HG02571 (cell line): ENCODE measurements around the gene COG4.
"Not testable (repeated sequence)": the region's sequence is repeated elsewhere in the genome, so short reads cannot be mapped to it uniquely, and the experiment has no call there.

Source experiments
- ATAC-seq: cut with Tn5 transposase; IDR thresholded peaks from one replicate; pipeline ENCODE4 v1.9.1; 2021; ENCODE audit warnings: mild to moderate bottlenecking, moderate library complexity; ENCODE audit not compliant: unreplicated experiment

COG4 gene

DNA sequence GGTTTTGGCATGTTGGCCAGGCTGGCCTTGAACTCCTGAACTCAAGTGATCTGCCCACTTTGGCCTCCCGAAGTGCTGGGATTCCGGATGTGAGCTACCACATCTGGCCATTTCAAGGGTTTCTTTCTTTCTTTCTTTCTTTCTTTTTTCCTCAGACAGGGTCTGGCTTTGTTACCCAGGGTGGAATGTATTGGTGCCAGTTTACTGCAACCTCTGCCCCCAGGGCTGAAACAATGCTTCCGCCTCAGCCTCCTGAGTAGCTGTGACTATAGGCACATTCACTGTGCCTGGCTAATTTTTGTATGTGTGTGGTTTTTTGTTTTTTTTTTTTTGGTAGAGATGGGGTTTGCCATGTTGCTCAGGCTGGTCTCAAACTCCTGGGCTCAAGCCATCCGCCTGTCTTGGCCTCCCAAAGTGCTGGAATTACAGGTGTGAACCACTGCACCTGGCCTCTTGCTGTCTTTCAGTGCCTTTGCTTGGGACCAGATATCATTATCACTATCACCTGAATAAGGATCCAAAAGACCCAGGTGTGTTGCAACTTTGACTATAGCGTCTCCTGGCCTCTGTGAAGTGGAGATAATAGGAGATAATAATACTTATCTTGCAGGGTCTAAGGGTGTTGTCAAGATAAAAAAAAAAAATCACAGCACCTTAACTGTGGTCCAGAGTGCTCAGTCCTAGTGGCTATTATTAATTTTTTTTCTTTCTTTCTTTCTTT lies 65.7 kb downstream of the COG4 start:
- ATAC-seq, result no peak

DNA sequence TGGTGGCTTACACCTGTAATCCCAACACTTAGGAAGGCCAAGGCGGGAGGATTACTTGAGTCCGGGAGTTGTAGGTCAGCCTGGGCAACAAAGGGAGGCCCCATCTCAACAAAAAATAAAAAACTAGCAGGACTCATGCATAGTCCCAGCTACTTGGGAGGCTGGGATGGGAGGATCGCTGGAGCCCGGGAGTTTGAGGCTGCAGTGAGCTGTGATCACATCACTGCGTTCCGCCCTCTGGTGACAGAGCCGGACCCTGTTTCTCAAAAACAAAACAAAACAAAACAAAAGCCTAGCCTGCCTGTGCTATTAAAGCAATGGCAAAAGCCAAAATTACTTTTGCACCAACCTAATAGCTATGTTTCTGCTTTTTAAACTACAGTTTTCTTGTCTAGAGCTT lies 67.4 kb downstream of the COG4 start:
- ATAC-seq, result no peak

DNA sequence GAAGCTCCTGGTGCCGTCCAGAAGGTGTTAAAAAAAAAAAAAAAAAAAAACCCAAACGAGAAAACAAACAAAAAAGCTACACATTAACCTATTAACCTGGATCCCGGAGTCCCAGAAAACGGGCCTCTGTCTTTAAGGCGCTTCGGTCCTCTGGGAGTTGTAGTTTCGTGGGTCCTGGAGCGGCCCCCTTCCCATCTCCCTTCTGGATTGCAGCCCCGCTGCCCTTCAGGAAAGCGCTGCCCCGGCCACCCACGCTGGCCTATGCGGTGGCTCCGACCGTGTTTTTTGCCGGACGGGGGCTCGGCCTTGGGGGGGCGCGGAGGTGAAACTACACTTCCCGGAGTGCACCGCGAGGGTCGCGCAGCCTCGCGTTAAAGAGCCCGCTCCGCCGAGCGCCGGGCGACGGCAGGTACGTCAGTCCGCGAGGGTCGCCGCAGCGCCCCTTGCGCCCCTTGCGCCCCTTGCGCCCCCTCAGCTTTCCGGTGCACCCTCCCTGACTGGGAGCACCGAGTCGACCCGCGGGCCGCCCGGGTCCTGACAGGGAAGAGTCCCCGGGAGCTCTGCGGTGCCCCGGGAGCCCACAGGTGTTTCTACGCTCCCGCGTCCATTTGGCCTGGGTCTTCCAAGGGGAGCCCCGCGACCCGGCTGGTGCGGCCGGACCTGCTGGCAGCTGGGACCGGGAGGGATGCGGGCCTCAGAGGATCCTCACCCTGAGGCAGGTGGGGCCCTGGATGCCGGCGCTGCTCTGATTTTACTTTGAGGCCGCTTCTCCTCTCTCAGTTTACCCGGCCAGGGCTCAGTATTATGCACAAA lies 68.9 kb downstream of the COG4 start, which contains the start of gene FCSK:
TSS of gene FCSK (plus strand) at position 374 of the 813 bp plus-strand sequence. CDS start 8,596 bp downstream, outside the sequence.
- peak; percentile 65 for ATAC-seq

DNA sequence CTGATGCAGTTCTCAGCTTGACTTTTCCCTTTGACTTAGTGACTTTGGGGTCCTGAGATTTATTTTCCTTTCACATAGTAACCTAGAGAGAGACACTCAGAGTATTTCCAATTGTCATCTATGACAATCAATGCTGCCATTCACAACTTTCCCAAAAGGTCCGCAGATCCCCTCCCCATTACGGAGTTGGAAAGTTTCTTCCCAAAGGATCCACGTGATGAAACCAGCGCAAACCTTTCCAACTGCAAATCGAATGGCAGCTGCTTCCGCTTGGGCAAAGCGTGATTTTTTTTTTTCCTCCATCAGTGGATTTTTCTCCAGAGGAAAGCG lies 69.5 kb downstream of the COG4 start:
- ATAC-seq, result no peak

DNA sequence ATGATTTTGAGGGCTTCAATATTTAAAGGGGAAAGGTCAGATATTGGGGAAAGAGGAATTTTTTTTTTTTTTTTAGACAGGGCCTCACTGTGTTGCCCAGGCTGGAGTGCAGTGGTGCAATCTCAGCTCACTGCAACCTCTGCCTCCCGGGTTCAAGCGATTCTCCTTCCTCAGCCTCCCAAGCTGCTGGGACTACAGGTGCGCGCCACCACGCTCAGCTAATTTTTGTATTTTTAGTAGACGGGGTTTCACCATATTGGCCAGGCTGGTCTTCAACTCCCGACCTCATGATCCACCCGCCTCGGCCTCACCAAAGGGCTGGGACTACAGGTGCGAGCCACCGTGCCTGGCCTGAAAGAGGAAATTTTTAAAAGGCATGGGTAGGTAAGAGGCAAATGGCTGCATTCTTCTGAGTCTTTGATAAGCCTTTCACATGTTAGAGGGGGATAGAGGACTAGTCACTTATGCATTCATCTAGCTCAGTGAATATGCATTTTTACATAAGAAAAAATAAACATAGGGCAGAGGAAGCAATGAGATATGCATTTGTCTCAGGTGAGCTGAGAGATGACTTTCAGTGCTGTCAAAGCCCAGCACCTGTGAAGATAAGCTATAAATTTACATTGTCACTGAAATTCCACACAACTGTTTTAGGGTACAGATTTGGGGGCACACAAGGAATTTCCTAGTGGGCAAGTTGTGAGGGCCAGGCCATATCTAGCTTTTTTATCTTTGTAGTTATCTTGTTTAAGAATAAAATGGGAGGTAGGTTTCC lies 70.0 kb downstream of the COG4 start:
- no peak for ATAC-seq

DNA sequence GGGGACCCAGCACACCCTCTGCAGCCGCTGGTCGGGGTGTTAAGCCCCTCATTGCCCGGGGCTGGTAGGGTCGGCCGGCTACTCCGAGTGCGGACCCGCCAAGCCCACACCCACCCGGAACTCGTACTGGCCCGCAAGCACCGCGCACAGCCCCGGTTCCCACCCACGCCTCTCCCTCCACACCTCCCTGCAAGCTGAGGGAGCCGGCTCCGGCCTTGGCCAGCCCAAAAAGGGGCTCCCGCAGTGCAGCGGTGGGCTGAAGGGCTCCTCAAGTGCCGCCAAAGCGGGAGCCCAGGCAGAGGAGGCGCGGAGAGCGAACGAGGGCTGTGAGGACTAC lies 72.4 kb downstream of the COG4 start:
- ATAC-seq, result not testable (repeated sequence)

DNA sequence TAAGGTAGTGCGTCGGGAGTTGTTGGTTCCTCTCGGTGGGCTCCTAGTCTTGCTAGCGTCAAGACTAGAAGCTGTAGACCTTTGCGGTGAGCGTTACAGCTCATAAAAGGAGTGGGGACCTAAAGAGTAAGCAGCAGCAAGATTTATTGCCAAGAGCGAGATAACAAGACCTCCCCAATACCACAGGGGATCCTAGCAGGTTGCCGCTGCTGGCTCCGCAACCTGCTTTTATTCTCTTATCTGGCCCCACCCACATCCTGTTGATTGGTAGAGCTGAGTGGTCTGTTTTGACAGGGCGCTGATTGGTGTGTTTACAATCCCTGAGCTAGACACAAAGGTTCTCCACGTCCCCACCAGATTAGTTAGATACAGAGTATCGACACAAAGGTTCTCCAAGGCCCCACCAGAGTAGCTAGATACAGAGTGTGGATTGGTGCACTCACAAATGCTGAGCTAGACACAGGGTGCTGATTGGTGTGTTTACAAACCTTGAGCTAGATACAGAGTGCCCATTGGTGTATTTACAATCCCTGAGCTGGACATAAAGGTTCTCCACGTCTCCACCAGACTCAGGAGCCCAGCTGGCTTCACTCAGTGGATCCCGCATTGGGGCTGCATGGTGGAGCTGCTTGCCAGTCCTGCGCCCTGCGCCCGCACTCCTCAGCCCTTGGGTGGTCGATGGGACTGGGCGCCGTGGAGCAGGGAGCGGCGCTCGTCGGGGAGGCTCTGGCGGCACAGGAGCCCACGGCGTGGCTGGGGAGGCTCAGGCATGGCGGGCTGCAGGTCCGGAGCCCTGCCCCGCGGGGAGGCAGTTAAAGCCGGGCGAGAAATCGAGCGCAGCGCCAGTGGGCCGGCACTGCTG lies 73.0 kb downstream of the COG4 start:
- ATAC-seq, result not testable (repeated sequence)

DNA sequence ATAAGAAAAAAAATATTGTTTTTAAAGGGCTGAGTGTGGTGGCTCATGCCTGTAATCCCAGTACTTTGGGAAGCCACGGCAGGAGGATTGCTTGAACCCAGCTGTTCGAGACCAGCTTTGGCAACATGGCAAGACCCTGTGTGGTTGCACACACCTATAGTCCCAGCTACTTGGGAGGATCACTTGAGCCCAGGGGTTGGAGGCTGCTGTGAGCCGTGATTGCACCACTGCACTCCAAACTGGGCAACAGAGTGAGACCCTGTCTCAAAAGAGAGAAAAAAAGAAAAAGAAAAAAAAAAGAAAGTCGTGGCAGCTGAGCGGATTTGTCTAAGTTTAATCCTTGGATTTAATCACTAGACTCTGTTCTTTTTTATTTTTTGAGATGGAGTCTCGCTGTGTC lies 75.3 kb downstream of the COG4 start:
- ATAC-seq, result no peak

DNA sequence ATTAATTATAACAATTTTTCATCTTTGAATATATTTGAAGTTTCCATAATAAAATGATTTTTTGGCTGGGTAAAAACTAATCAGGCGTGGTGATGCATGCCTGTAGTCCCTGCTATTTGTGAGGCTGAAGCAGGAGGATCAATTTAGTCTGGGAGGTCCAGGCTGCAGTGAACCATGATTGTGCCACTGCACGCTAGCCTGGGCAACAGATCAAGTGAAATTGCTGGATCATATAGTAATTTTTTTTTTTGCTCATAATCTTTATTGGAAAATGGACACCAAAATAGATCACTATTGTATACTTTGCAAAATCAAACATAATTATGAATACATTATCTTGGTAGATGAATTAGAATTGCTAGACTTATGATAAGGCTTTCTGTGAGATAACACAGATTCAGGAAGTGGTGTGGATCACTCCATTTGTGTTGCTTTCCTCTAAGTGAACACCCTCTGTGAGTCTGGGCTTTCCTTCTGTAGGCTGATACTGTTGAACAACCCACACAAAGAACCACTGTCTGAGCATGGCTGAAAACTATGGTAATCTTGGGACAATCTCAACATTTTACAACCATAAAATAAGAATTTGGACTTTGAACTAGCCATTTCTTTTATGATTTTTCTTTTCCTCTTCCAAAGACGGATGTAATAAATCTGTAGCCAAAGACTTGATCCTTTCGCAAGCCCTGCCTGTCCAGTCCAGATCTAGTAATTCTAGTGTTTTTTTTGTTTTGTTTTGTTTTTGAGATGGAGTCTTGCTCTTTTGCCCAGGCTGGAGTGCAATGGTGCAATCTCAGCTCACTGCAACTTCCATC lies 78.9 kb downstream of the COG4 start:
- no peak for ATAC-seq

DNA sequence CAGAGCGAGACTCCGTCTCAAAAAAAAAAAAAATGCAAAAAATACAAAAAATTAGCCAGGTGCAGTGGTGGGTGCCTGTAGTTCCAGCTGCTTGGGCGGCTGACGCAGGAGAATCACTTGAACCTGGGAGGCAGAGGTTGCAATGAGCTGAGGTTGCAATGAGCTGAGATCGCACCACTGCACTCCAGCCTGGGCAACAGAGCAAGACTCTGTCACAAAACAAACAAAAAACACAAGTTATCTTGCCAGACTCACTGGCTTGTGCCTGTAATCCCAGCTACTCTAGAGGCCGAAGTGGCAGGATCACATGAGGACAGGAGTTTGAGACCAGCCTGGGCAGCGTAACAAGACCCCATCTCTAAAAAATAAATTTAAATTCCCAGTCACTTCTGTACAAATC lies 81.0 kb downstream of the COG4 start:
- no peak for ATAC-seq

DNA sequence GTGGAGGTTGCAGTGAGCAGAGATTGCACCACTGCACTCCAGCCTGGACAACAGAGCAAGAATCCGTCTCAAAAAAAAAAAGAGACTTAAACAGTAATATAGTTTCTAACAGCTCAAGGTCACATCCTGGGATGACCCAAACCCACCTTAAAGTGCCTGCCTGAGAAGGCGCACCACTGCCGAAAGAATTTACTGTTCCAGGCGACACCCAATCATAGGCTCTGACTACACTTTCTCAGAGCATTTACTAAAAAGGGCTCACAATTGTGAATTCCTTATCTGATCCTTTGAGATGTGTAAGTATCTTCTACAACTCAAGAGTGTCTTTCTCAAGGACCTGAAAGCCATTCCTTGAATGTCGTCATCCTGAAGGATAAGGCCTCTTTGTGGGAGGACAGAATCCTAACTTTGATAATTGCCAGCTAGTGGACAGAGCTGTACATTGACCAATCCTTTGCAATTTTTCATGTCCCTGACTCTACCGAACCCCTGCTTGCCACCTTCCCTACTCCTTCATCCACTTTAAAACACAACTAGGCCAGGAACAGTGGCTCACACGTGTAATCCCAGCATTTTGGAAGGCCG lies 81.9 kb downstream of the COG4 start:
- ATAC-seq, result no peak

DNA sequence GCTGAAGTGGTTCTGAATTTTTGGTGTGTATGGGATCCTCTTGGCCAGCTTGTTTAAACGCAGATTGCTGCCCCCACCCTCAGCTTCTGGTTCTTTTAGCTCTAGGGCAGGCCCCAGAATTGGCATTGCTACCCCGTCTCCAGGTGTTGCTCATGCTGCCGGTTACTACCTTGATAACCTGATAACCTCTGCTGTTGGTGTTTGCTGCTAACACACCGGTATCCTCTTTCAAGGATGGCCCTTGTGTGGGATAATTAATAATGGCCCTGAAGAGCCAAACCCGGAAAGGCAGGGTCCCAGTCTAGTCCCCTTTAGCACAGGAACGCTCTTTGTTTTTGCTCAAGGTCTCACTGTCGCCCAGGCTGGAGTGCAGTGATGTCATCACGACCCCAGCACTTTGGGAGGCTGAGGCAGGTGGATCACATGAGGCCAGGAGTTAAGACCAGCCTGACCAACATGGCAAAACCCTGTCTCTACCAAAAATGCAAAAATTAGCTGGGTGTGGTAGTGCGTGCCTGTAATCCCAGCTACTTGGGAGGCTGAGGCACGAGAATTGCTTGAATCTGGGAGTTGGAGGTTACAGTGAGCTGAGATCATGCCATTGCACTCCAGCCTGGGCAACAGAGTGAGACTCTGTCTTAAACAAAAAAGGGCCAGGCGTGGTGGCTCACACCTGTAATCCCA lies 83.2 kb downstream of the COG4 start:
- ATAC-seq, result no peak

DNA sequence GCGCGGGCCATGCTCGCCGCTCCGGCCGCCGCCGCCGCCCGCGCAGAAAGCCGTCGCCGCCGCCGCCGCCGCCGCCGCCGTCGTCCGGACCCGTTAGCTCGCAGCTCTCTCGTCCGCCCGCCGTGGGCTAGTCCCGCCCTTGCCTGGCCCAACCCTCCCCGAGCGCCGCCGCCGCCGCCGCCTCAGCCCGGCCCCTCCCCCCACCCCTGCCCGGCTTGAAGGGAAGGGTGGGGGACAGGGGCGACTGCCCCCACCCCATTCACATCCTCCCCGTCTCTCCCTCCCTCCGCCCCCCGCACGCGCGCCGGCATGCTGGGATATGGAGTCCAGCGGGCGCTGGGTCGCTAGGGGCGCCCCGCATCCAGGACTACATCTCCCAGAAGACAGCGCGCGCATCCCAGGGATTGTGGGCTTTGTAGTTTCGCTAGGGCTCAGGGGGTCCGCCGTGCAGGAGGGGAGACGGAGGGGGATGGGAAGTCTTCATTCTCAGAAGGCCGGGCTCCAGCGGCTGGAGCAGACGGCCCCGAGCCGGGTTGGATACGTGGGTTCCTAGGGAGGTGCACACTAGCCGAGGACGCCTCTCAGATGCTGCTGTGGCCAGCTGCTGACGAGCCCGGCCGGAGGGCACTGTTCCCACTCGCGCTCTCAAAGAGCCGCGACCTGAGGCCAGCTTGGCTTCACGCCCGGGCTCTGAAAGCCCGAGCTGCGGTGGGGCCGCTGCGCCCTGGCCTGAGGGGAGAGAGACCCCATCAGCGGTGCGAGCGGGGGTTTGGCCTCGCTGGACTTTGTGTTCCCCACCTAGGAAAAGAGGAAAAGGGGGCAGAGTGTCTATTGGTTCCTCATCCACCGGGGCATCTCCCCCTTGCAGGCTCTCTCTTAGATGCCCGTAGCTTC lies 84.1 kb downstream of the COG4 start, which contains the start of gene ST3GAL2:
TSS of gene ST3GAL2 (minus strand) at position 132 of the 894 bp plus-strand sequence. CDS start 40,570 bp downstream, outside the sequence.
- ATAC-seq, result peak; percentile 79

DNA sequence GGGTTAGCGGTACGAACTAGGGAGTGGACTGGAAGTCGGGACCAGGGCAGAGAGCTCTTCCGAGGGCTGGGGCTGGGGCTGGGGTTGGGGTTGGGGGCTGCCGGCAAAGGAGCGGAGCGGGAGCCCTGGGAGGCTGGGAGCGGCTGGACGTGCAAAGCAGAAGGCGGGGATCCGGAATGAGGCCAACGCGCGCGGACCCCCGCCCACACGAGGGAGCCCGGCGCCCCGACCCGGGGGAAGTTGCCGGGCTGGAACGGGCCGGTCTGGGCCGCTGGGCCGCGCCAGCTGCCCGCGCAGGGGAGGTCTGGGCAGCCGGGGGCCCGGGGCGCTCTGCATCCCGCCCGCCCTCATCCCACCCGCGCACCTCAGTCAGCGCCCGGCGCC lies 84.8 kb downstream of the COG4 start:
- peak; percentile 1 for ATAC-seq

DNA sequence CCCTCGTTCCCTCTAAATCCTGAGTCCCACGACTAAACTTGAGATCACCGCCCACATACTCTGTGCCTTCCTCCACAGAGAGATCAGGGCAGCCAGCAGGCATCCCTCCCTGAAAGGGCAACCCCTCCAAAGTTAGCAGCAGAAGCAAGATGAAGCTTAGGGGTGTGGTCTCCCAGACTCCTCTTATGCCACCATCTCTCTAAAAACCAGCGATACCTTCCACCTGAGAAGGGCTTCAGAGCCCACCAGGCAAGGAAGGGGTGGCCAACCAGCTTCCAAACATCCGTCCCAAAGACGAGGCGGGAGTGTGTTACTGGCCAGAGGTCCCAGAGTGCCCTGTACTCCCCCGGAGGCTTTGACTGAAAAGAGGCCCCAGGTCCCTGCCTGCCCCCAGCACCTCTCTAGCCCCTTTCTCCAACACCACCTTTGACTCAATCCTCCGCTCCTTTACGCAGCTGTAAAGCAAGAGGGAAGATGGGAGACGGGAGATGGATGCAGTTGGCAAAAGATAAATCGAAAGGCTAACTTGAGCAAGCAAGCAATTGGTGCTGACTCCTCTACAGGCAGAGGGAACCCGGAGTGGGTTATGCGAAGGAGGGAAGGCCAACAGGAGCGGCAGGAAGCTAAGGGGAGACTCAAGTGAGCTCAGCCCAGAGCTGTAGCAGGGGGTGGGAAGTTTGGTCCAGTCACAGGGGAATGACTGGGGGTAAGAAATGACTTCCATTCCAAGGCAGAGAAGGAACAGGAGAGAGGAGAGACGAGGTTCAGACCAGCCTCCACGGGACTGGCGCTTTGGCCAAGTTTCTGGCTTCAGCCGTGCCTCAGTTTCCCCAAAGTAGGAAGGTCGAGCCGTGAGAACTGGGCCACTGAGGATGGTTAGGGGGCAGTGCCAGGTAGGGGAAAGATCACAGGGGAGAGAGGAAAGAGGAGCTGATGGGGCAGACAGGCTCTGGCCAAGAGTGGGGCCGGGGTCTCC lies 85.5 kb downstream of the COG4 start:
- ATAC-seq, result no peak

DNA sequence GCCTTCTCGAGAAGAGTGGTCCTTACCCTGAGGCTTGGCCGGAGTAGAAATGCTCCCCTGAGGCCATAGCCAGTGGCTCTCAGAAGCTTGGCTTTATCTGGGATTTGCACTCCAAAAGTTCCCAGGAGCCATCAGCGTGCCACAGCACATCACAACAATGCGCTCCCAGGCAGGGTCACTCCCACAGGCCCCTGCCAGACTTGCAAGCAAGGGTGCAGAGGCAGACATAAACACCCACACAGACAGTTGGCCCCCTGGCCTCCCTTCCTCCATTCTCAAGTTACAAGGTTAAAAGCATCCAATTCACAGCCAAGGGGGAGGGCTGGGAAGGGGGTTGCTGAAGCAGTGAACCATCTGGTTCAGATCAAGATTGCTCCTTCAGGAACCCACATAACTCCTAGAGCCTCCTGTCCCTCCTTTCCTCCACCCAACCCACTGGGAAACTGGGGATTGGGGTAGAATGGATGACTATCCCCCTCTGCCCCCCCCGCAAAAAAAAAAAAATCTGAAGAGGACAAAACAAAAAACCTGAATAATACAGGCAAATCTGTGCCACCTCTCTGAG lies 86.3 kb downstream of the COG4 start:
- ATAC-seq, result no peak
